ENCODE measurements around the gene RETREG2.
"Not testable (repeated sequence)": the region's sequence is repeated elsewhere in the genome, so short reads cannot be mapped to it uniquely, and the experiment has no call there.

Gene RETREG2

GRCh38 chr2:219199470-219200211 is 21.6 kb downstream of the RETREG2 start:
- no peak for DNase-seq

- DNase-seq, result not testable (repeated sequence)
Observed at GRCh38 chr2:219200502-219201326, 22.6 kb downstream of the RETREG2 start.

- not testable (repeated sequence) for DNase-seq
Observed at GRCh38 chr2:219201331-219201730, 23.3 kb downstream of the RETREG2 start.

GRCh38 chr2:219204425-219205164 is 26.5 kb downstream of the RETREG2 start:
- no peak for DNase-seq

- no peak for DNase-seq
Observed at GRCh38 chr2:219205165-219205538, 27.1 kb downstream of the RETREG2 start.

GRCh38 chr2:219205981-219206327 is 27.9 kb downstream of the RETREG2 start:
- DNase-seq, result no peak

GRCh38 chr2:219206328-219207133 is 28.5 kb downstream of the RETREG2 start, which contains the start of gene ZFAND2B:
TSS of gene ZFAND2B (plus strand) at chr2:219206782. CDS start at chr2:219206988, 206 bp downstream.
- peak; percentile 91 for DNase-seq

GRCh38 chr2:219207134-219207883 is 29.2 kb downstream of the RETREG2 start:
- no peak for DNase-seq

- DNase-seq, result no peak
Observed at GRCh38 chr2:219207884-219208740, 30.0 kb downstream of the RETREG2 start.

GRCh38 chr2:219209236-219210195 is 31.4 kb downstream of the RETREG2 start:
- DNase-seq, result no peak

GRCh38 chr2:219210196-219210885 is 32.3 kb downstream of the RETREG2 start:
- no peak for DNase-seq

GRCh38 chr2:219210886-219211362 is 32.8 kb downstream of the RETREG2 start:
- no peak for DNase-seq

- no peak for DNase-seq
Observed at GRCh38 chr2:219213026-219213415, 34.9 kb downstream of the RETREG2 start.

- no peak for DNase-seq
Observed at GRCh38 chr2:219213486-219214071, 35.5 kb downstream of the RETREG2 start.

- no peak for DNase-seq
Observed at GRCh38 chr2:219214141-219214540, 36.1 kb downstream of the RETREG2 start.

GRCh38 chr2:219214786-219215185 is 36.7 kb downstream of the RETREG2 start:
- no peak for DNase-seq

- DNase-seq, result no peak
Observed at GRCh38 chr2:219215871-219216534, 37.9 kb downstream of the RETREG2 start.

- DNase-seq, result no peak
Observed at GRCh38 chr2:219216535-219216915, 38.5 kb downstream of the RETREG2 start.

Data from NCI-H1436 (cell line).